GM18508 (cell line): ENCODE results near the gene NKD1.

Experiments
- ATAC-seq: cut with Tn5 transposase; IDR thresholded peaks from one replicate; pipeline ENCODE4 v1.9.1; 2021; ENCODE audit warnings: moderate number of reproducible peaks; ENCODE audit not compliant: insufficient read depth, unreplicated experiment

The NKD1 gene

DNA sequence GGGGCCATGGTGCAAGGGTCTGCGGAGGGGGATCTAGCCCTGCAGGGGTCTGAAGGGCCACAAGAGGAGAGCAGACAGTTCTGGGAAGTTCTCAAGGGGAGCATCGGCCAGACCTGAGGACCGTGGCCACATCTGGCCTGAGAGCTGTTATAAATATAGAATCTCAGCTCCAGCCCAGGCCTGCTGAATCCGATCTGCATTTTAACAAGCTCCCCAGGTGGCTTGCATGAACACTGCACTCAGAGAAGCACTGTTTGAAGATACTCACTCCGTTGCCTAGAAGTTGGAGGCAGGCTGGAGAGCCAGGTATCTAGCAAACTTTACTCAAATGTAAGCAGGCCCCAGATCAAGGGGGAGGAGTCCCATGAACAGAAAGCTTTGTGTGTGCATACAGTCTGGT lies 61.3 kb downstream of the NKD1 start:
- ATAC-seq: no peak

DNA sequence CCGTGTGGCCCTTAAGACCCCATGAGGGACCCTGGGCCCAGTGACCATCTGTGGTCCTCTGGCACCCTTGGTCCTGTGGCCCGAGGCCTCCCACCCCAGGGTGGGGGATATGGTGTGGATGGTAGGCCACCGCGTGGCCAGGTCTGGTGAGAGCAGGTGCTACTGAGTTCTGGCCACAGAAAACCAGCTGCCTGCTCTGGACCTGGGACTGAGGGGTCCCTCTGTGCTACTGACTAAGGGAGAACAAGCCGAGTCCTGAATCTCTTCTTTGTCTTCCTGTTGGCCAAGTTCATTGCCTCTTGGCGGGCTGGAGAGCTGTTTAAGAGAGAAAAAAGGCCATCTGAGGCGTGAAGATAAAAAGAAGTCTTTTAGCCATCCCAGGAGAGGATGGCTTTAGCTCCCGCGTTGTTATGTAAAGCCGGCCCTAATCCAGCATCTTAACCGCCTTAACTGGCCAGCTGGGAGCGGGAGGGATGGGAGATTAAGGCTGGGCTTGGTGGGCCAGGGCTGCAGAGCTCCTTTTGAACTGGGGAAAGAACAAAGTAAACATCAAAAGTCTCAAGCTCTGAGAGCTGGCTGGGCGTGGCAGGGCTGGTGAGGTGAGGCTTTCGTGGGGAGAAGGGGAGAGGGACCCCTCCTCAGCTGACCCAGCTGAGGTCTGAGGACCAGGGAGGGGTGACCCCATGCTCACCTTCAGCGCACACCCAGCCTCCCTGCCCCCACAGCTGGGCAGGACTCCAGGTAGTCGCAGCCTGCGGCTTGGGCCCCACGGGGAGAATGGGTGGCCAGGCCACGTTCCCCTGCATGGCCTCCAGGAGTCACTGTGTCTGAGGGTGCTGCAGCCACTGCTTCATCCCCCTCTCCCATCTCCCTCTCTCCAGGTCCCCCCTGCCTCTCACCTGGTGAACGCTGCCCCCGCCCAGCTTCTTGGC lies 62.4 kb downstream of the NKD1 start:
- ATAC-seq: no peak

DNA sequence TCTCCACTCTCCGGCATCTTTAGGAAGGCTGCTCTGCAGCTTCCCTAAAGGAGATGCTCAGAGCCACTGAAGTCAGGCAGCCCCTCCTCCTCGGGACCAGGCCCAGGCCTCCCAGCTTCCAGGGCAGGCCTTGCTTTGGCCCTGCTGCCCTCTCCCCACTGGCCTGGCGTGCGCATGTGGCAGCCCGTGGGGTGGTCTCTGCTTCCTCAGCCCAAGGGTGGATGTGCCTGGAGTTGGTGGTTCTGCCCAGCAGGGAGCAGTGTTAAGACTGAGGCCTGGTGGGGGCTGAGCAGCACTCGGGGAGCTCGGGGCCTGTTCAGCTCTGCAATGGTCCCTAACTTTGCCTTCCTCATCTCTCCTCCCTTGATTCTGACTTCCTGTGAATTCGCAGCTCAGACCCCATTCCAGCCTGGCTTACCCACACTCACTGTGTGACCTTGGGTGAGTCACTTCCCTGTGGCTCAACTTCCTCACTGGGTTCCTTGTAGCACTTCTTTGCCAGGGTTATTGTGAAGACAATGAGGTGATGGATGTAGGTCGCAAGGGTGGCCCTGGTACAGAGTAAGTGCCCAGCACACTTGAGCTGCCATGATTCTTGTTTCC lies 63.2 kb downstream of the NKD1 start:
- no peak for ATAC-seq

DNA sequence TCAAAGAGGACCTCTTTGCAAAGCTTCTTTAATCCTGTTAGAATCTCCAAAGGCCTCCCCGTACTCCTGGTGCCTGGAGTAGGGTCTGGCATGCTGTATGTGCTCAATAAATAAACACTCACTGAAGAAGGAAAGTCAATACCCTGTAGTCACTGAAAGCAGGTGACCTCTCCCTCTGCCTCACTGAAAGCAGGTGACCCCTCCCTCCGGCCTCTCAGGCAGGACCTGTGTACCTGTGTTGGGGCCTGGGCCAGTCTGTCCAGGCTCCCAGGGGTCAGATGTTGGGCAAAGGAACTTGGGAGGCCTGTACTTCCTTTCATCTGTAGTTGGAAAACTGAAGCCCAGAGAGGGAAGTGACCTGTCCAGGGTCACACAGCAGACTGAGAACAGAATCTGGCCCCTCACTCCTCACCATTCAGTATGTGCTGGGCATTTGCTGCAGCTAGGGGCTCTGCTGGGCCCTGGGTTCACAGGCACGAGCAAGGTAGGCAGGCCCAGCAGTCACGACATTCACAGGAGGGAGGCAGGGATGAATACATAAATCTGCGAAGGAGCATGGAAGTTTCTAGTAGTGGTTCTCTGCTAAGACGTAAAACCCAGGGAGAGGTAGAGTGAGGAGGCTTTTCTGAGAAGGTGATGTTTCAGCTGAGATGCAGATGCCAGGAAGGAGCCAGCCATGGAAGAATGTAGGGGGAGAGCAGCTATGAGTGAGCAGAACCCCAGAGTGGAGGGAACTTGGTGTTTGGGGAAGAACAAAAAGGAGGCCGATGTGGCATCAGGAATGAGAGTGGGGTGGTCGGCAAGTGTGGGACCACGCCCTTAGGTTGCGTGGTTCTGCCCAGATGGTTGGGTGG lies 64.0 kb downstream of the NKD1 start:
- no peak for ATAC-seq

DNA sequence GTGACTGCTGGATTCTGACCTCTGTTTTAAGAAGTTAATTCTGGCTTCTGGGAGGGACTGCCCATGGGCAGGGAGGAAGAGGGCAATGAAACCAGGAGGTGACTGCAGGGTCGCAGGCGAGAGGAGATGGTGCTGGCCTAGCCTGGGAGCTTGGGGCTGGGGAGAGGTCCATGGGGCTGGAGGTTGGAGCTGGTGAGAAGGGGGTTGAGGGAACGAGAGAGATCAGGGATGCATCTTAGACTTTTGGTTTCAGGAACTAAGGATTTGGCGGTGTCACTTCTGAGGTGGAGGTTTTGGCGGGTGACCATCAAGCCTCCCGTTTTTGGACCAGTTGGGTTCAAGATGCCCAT lies 64.6 kb downstream of the NKD1 start:
- ATAC-seq: no peak

DNA sequence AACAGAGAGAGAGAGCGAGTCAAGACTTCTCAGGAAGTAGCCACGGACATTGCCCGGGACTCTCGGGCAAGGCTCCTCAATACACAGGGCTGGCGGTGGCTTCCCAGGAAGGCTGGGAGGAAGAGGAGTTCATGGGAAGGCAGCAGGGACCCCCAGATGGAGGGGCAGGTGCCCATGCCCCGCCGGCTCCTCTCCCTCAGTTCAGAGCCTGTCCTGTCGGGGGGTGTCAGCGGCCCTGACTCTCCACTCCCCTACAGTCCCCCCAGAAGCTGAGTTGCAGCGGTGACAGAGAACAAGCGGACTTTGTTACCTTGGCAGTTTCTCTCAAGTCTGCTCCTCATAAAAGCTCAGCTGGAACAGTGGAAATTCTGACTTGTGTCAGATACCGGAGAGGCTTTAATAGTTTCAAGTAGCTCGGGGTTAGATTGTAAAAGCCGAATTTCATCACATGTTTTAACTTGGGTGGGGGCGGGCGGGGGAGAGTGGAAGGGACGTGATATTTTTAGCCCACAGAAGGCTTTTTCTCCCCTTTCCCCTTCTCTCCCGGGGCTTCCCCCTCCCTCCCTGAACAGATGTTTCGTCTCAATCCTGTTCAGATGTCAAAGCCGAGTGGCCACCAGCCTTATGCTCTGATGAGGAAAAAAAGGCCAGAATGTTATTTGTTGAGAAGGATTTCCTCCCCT lies 65.2 kb downstream of the NKD1 start:
- ATAC-seq: no peak

DNA sequence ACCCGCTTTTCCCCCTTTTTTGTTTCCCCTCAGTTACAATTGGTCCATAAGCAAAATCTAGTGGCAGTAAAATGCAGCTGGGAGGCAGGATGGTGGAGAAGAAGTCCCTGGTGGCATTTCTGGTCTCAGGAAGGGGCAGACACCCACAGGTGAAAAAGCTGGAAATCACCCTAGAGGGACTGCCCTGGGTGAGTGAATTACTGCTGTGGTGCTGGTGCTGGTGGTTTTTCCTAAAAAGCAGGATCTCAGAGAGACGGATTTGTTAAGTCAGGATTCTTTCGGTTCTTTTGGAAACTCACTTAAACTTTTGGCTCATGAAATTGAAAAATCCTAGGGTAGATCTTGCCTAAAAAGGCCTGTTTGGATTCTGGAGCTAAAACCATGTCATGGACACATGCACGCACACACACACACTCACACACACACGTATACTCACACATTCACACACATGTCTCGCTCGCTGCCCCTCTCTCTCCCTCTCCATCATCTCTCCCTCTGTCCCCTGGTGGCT lies 65.8 kb downstream of the NKD1 start:
- ATAC-seq: no peak

DNA sequence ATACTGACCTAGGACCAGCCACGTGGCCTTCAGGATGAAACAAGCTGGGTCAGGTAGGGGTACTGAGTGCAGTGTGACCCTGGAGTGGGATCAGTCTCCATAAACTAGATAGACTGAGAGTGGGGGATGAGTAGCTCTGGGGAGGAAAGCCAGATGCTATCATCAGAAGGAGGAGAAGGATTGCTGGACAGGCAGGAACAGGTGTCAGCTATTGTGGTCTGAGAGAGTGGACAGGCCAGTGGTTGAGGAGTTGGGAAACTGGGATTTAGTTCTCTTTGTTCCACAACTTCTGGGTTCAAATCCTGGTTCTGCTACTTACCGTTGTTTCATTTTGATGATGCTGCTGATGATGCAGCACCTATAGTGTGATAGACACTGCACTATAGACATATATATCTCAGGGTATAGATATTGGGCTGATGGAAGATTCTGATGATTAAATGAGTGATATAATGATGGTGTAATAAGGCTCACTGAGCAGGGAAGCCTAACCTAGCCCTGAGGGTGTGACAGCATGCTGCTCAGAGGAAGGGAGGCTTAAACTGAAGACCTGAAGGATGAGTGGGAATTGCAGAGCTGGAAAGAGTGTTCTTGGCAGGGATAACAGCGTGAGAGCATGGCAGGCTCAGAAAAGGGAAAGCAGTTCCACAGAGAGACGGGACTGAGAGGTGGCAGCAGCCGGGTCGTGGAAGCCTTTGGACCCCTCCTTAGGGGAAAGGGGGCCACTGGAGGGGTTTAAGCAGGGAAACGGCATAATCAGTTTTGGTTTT lies 66.9 kb downstream of the NKD1 start:
- no peak for ATAC-seq

DNA sequence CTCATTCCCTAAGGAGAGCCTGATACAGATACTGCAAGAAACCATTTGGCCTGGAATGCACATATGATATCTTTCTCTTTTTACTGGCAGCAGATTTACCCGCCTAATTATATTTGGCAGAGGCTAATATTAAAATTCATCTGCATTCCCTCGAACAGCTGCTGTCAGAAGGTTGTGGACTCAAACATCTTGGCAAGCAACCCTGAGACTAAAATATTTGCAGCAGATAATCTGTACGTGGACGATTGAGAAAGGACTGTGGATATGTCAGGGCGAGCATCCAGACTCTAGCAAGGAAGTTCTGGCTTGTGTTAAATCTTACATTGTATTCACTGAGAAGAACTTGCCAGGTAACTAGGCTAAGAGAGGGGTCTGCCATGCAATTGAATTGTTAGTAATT lies 67.7 kb downstream of the NKD1 start:
- ATAC-seq: no peak

DNA sequence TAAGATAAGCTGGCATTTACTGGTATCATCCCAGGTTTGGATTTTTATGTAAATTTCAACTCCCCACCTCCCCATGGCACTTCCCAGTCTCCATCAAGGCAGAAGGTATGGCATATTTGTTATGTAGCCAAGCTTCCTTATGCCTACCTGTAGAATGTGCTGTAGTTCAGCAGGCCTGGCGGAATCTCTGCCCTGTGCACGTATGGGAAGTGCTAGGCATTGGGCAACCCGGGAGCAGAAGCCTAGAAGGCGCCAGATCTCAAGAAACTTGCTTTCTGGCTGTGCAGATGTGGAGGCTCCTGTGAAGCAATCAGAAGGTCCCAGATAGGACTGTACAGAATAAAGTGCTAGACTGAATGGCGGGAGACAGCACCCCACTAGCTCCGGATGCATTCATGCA lies 68.2 kb downstream of the NKD1 start:
- ATAC-seq: no peak

DNA sequence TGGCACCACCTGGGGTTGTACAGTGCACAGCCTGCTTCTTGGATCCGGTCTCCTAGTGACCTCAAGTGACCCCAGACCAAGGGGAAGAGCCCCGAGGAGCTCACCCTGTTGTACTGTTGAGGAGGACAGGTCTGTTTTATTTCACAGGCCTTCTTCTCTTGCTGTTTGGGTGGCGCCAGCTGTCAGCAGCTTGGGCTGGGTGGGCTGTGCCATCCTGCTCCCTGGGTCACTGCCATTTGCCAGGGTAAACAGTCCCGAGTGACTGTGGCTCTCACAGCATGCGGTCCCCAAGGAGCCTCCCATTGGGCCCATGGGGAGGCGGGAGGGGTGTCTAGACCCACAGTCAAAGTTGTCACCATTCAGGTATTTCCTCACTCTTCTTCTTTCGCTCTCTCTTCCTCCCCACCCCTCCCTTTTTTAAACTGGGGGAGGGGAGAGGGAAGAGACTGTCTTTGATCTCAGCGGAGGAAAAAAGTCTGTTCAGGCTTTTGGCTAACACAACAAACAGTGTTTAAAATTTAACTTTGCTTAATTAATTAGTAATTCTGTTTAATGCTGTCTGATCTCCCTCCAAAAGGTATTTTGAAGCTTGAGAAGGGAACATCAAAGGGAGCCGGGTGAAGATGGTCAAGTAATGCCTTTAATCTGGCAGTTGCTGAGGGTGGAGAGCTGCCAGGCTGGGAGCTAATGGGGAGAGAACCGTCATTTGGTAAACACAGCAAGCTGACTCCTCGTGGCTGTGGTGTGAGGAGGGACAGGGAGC lies 68.9 kb downstream of the NKD1 start:
- no peak for ATAC-seq

DNA sequence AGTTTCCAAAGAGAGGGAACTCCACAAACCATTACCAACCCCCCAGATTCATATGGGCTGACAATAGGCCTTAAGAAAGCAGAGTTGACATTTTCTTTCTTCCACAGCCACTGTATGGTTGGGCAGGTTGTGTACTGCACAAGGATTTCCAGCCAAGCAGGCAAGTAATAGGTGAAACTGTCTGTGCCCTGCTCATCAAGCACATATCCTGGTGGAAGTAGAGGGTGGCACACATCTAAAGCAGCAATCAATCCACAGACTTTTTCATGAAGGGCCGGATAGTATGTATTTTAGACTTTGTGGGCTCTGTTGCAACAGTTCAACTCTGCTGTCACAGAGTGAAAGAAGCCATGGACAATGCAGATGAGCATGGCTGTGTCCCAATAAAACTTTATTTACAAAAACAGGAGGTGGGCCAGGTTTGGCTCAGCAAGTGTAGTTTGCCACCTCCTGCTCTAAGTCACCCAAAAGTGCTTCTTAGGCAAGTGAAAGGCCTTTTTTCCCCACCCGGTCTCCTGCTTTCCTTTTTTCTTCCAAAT lies 69.5 kb downstream of the NKD1 start:
- ATAC-seq: no peak

DNA sequence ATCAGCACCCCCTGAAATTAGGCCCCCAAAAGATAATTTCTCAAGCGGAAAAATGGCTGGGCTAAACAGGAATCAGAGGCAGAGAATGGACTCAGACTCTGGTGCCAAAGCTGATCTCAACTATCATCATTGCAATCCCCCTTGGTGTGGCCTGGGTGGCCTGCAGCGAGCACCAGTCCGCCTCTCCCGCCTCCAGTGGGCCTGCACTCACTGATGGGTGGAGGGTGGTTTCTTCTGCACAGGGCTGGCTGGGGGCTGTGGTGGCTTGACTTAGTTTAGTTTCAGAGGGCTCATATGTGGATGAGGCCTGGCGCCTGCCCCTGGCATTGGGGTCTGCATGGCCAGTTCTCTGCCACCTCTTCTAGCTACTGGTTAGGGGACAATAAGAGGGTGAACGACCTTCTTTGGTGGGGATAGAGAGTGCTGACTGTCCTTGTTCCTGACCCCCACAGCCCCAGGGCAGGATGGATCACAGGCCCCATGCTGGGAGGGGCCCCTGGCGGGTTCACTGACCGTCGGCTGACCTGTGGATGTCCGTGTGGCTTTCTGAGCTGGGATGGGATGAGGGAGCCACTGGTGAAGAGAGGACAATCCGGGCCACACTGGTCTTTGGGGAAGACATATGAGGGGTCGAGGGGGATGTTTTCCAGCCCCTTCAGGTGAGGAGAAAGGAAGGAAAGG lies 70.2 kb downstream of the NKD1 start:
- ATAC-seq: no peak

DNA sequence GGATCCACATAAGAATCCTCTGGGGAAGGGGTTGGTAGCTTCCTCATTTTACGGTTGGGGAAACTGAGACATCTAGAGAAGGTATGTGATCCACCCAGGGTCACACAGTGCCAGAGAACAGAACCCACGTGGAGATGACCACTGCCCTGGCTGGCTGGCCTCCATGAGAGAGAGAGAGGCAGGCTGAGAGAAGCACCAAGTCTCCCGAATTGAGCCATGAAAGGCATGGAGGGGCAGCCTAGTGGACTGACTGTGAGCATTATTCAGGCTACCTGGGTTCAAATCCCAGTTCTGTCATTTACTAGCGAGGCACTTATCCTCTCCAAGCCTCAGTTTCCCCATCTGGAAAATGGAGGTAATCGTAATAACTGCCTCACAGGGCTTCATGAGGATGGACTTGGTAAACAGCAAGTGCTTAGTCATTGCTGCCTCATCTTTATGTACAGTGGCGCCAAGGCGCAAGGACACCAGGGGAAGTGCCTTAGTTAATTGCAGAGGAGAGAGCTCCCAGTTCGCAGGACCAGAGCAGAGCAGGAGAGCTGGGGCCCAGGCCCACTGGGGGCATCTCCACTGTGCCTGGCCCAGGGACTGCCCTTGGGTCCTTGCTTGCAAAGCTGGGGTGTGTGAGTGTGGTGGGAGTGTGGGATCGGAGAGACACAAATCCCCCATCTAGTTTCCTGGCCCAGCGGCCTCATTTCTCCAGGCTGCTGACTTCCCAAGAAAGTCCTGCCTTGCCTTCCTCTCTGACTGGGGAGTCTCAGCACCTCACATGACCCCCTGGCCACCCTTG lies 71.7 kb downstream of the NKD1 start:
- no peak for ATAC-seq

DNA sequence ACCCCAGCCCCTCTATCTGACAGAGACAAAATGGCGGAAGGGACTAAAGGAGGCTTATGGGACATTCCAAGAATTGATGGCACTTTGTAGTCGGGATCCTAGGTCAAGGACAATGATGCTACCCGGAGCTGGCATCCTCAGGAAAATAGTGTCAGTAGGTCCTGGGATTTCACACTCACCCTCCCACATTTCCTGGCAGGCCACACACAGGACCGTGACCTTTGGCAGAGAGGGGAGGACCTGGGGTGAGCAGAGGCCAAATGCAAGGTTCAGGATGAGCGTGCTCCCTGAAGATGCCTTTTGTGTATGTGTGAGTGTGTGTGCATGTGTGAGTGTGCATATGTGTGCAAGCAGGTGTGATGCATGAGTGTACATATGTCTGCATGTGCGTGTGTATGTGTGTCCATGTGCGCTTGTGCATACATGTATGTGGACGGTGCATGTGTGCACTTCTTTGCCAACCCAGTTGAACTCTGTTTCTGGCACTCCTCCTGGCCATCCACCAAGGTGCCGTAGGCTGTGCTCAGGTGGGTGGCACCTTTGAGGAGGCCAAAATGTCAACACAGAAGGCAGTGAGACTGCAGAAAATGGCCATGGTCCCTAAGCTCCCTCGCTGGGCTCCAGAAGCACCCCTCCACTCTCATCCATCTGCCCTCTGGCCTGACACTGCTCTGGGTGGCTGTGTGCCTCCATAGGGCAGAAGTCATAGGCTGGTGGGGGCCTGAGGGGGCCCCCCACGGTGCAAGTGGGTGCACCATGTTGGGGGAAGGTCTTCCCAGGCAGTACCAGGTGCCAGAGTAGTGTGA lies 72.7 kb downstream of the NKD1 start:
- ATAC-seq: no peak

DNA sequence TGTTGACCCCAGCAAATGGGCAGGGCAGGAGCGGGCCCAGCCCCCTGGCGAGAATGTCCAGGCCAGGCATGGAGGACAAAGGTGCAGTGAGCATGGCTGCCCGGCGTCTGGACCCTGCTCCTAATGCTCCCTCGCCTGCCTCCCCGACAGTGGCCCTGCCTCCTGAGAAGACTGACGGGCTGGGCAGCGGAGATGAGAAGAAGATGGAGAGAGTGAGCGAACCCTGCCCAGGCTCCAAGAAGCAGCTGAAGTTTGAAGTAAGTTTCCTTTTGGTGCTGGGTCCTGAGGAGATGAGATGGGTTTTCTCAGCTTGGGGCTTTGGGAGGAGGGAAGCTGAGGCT lies 73.2 kb downstream of the NKD1 start:
- ATAC-seq: no peak

DNA sequence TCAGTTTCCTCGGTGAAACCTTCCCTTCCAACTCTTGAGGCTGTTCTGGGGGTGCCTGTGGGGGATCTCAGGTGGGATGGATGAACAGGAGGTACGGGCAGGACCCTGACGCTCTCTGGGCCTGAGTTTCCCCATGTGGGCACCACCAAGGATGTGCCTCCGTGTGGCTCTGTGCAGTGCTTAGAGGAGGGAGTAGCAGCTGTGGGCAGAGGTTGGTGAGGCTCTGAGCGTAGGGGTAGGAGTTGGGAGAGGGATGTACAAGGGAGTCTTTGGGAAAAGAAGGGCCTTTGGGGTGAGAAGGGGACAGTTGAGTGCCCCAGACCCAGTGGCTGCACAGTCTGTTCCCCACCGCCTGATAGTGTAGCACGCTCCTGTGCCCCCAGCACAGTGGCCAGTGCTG lies 73.8 kb downstream of the NKD1 start:
- ATAC-seq: no peak
